LNCaP clone FGC (cell line): ENCODE measurements around the gene ELF3.

ENCODE experiments used
- DNase-seq: peaks from one replicate; pipeline ENCODE4 v3.0.0-alpha.2; 2011; ENCODE audit warnings: low read depth
- H3K4me3 ChIP-seq: 2 replicates; pipeline ENCODE4 v1.5.1; 2011; ENCODE audit warnings: mild to moderate bottlenecking, low read depth, low read length, control low read depth
- TF ChIP-seq, protein P1 (sequence below): IDR thresholded peaks from 2 replicates; pipeline ENCODE4 v1.5.1; 2012; ENCODE audit warnings: mild to moderate bottlenecking; ENCODE audit not compliant: control insufficient read depth, insufficient read depth; ENCODE audit errors: extremely low read depth

The ELF3 gene

DNA sequence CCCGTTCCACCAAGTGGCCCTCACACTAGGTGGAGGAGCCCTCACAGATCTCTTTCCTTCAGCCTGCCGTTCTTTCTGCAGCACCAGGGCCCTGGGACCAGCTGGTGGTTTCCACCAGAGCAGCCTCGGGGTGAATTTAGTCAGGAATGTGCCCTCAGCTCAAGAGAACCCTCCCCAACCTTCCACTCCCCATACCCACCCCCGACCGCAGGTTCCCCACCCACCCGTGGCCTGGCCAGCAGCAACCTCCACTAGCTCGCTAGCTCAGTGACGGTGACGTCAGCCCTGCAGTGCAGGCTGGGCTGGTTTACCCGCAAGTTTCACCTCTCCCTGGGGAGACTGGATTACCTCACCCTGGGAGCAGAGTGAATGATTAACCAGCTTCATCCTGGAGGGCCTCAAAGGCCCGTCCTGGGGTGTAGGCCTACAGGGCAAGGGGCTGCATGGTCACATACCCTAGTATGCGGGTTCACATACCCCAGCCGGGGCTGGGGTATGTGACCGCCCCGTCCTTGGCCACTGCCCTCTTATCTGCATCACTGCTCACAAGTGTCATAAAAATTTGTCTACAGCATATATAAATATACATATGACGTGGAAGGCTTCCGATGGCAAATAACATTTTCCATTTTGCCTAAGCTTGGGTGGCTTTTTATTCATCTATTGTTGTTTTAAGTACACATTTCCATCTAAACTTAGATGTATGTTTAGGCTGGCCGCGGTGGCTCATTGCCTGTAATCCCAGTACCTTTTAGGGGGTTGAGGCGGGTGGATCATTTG lies 24.5 kb downstream of the ELF3 start:
- peak; percentile 87 for DNase-seq
- TF ChIP-seq, protein P1, sequence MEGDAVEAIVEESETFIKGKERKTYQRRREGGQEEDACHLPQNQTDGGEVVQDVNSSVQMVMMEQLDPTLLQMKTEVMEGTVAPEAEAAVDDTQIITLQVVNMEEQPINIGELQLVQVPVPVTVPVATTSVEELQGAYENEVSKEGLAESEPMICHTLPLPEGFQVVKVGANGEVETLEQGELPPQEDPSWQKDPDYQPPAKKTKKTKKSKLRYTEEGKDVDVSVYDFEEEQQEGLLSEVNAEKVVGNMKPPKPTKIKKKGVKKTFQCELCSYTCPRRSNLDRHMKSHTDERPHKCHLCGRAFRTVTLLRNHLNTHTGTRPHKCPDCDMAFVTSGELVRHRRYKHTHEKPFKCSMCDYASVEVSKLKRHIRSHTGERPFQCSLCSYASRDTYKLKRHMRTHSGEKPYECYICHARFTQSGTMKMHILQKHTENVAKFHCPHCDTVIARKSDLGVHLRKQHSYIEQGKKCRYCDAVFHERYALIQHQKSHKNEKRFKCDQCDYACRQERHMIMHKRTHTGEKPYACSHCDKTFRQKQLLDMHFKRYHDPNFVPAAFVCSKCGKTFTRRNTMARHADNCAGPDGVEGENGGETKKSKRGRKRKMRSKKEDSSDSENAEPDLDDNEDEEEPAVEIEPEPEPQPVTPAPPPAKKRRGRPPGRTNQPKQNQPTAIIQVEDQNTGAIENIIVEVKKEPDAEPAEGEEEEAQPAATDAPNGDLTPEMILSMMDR, result no peak
- no peak overlapping the region for H3K4me3 ChIP-seq

DNA sequence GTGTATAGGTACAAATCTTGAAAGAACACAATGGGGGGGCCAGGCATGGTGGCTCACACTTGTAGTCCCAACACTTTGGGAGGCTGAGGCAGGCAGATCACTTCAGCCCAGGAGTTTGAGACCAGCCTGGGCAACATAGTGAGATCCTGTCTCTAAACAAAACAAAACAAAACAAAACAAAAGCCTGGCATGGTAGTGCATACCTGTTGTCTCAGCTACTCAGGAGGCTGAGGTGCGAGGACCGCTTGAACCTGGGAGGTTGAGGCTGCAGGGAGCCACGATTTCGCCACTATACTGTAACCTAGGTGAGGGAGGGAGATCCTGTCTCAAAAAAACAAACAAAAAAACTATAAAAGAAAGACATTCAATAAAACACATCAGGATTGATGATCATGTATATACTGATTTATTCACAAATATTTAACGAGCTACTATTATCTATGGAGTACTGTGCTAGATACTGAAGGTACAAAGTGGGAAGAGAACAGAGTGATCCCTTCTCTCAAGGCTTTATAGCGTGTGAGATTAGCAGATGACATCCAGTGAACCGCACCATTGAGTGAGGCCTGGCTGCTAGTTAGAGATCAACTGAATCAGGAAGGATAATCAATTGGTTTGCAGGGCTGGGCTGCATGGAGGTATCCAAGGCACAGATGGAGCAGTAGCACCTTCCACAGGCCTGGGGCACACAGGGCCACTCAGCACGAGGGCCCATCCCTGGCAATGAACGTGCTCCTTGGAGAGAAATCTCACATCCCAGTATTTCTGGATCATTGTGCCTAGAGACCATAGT lies 26.4 kb downstream of the ELF3 start:
- no peak for DNase-seq
- no peak overlapping the region for H3K4me3 ChIP-seq
- TF ChIP-seq, protein P1, result no peak

DNA sequence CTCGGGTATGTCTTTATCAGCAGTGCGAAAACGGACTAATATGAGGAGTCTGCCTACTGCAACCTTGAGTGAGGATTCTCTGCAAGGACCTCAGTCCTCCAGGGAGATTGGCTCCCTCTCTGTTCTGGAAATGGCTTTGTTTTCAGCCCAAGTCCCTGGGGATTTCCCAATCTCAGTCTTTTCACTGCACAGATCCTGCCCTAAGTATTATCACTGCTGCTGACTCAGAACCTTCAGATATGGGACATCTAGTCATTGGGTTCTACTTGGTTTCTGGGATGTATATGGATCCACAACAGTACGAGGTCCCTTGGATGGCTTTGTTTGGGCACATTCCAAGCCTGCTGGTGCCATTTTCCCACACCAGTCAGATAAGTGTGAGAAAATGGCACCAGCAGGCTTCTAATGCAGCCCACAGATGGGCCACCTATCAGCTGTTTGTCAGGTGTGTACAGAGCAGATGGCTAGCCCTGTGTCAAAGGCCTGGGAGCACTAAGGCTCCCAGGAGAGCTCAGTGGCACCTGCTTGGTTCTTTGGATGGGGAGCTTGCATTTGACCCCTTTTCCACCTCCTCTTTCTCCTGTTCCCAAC lies 27.4 kb downstream of the ELF3 start:
- DNase-seq, result no peak
- no peak overlapping the region for H3K4me3 ChIP-seq
- TF ChIP-seq, protein P1, result no peak

DNA sequence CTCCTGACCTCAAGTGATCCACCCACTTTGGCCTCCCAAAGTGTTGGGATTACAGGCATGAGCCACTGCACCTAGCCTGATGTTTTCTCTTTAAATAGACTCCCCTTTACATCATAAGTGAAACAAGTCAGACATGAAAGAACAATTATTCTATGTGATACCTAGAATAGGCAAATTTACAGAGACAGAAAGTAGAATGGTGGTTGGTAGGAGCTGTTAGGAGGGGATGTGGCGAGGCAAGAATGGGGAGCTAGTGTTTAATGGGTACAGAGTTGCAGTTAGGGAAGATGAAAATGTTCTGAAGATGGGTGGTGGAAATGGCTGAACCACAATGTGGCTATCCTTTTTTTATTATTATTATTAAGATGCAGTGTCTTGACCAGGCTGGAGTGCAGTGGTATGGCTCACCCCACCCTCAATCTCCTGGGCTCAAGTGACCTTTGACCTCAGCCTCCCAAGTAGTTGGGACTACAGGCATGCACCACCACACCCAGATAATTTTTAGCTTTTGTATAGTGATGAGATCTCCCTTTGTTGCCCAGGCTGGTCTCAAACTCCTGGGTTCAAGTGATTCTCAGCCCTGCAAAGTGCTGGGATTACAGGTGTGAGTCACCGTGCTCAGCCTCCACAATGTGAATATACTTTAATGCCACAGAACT lies 28.4 kb downstream of the ELF3 start:
- TF ChIP-seq, protein P1, result no peak
- no peak for DNase-seq
- H3K4me3 ChIP-seq, result no peak overlapping the region

DNA sequence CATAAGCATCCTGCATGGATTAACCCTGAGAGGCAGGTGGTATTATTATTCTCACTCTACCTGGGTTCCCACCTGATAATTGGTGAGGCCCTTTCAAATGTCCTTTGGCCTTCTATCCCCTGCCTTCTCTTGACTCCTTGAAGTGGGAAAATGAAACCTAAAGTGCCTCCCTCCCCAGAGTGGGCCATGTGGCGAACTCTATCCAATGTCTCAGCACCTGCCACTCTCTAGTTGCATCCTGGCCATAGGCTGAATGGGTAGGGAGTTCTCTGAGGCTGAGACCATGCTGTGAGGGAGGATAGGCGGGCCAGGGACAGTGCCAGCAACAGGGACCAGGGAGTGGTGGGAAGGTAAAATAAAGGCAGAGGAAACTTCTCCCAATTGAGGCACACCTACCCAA lies 35.3 kb downstream of the ELF3 start:
- DNase-seq, result no peak
- TF ChIP-seq, protein P1, result no peak

DNA sequence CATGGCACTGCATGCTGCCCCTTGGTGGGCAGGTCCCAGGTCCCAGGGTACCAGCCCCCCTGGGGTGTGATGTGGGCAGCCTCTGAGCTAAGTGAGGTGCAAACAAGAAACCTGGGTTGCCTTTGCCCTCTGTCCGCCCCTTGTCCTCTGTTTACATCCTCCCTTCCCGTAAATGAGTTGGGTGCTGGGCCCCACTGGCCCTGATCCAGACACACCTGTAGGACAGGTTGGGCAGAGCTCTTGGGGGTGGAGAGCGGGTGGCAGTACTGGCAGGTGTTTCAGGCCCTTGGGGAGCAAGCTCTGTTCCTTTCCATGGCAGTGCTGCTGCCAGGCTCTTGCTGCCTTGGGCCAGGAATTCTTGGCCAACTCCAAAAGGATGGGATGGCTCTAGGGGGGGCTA lies 35.8 kb downstream of the ELF3 start:
- DNase-seq, result peak; percentile 88
- no peak overlapping the region for H3K4me3 ChIP-seq
- TF ChIP-seq, protein P1, result no peak

More for the DNA sequence above, 35.3 kb downstream of the ELF3 start:
- no peak overlapping the region for H3K4me3 ChIP-seq
